Activated CD4-positive, alpha-beta T cell treated with anti-CD3 and anti-CD28 coated beads for 36 hours (primary cell): ENCODE measurements around the gene CRISP1. TPM values are rescaled to one million over a fixed set of nuclear protein-coding genes. Genes with fewer than 3 reads are reported as not detected.

Experiments
- ATAC-seq: fragments of 200-7000 bp; cut with Tn5 transposase; one replicate; pipeline ENCODE4 v1.10.0; 2021; ENCODE audit warnings: mild to moderate bottlenecking, moderate library complexity
- CTCF ChIA-PET: fragments of 350-600 bp; sonication (Branson Sonifier 250); formaldehyde crosslinking; loops from one replicate; lab custom pipeline; 2021; ENCODE audit warnings: antibody characterized with exemption; lab: Charles Lee
- POLR2A ChIA-PET: fragments of 350-600 bp; sonication (Branson Sonifier 250); formaldehyde crosslinking; loops from one replicate; lab custom pipeline; 2021; ENCODE audit warnings: antibody characterized with exemption, inconsistent platforms; lab: Charles Lee
- DNase-seq: peaks from one replicate; pipeline ENCODE4 v3.0.0-alpha.2; 2020
- H3K27ac Mint-ChIP-seq: one replicate; pipeline ENCODE4 v1.8.0; 2021; ENCODE audit warnings: mixed read lengths
- H3K27me3 Mint-ChIP-seq: one replicate; pipeline ENCODE4 v1.8.0; 2021; ENCODE audit warnings: mixed read lengths
- H3K36me3 Mint-ChIP-seq: one replicate; pipeline ENCODE4 v1.8.0; 2021; ENCODE audit warnings: low read depth, mixed read lengths
- H3K4me1 Mint-ChIP-seq: one replicate; pipeline ENCODE4 v1.8.0; 2021; ENCODE audit warnings: mixed read lengths
- H3K4me3 Mint-ChIP-seq: one replicate; pipeline ENCODE4 v1.8.0; 2021; ENCODE audit warnings: mild to moderate bottlenecking, moderate library complexity, mixed read lengths
- H3K9me3 Mint-ChIP-seq: one replicate; pipeline ENCODE4 v1.8.0; 2021; ENCODE audit warnings: low read depth, mixed read lengths
- intact Hi-C, 2 experiments: fragments of 100-400 bp; cut with DNase I in 1 of 2; cut with micrococcal nuclease in 1 of 2; formaldehyde crosslinking; loops; one replicate each; pipeline versions ENCODE4 v1.14.2 to v1.15.1; 2022 to 2024; cut with DNase I, micrococcal nuclease
- total RNA-seq, 2 experiments: library from RNA; stranded (reverse); gene quantifications; one replicate each; pipeline ENCODE4 v1.2.3, GENCODE V29; 2021

The CRISP1 gene
- total RNA-seq, 2 experiments from 2014 or later, result not detected

DNA sequence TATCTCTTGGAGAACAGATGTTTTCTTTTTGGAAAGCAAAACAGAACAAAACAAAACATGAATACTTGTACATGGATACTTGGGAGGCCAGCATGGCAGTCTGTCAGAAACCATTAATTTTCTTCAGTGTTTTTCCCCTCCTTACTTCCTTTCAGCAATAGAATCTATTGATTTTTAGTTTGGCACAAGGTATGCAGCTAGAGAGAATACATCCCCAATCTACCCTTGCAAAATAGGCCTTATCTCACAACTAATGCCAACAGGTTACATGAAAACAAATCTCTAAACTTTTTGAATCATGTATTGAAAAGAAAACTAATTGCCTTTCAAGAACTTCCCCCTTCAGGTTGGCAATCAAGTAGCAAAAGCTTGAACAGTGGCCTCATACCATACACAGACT, 82.1 kb downstream of the CRISP1 start:
- no peak for DNase-seq
- CTCF ChIA-PET, result no interaction called here
- no peaks in the 10 kb centered on the region for H3K4me1 Mint-ChIP-seq

More for the DNA sequence above, 82.1 kb downstream of the CRISP1 start:
- no peaks in the 10 kb centered on the region for H3K9me3 Mint-ChIP-seq
- H3K27me3 Mint-ChIP-seq, result no peaks in the 10 kb centered on the region
- no peak for ATAC-seq
- H3K4me3 Mint-ChIP-seq, result no peak overlapping the region
- H3K36me3 Mint-ChIP-seq, result no peaks in the 10 kb centered on the region
- intact Hi-C loops, result no loop called here
- H3K27ac Mint-ChIP-seq, result no peak overlapping the region
- POLR2A ChIA-PET, result no interaction called here

Other genes starting within 250 kb of the CRISP1 start
- not detected for gene RHAG, start 229.7 kb downstream of the CRISP1 start, total RNA-seq
- not detected for gene CRISP2, start 153.0 kb downstream of the CRISP1 start, total RNA-seq
- not detected for gene CRISP3, start 122.1 kb downstream of the CRISP1 start, total RNA-seq
- gene PGK2, start 79.2 kb downstream of the CRISP1 start, total RNA-seq, result not detected
- not detected for gene DEFB114, start 97.6 kb upstream of the CRISP1 start, total RNA-seq
- not detected for gene DEFB113, start 103.1 kb upstream of the CRISP1 start, total RNA-seq
- gene DEFB110, start 155.5 kb upstream of the CRISP1 start, total RNA-seq, result not detected
- not detected for gene DEFB112, start 183.4 kb upstream of the CRISP1 start, total RNA-seq